BLaER1 treated with 17β-estradiol and CSF1 and Interleukin-3, amounts not matched to agents 10 nM and 100 nM (cell line): Measurements from ENCODE around the gene ZNF664.

Experiments
- H3K27ac ChIP-seq, 11 experiments: shearing (Covaris generic); formaldehyde crosslinking; 2 replicates each; pipeline ENCODE4 v1.8.1; 2022
- H3K27me3 ChIP-seq, 11 experiments: shearing (Covaris generic); formaldehyde crosslinking; 2 replicates each; pipeline ENCODE4 v1.8.1; 2022
- H3K36me3 ChIP-seq, 11 experiments: shearing (Covaris generic); formaldehyde crosslinking; 2 replicates each; pipeline ENCODE4 v1.8.1; 2022
- H3K4me1 ChIP-seq, 10 experiments: shearing (Covaris generic); formaldehyde crosslinking; 2 replicates each; pipeline ENCODE4 v1.8.1; 2022
- H3K4me2 ChIP-seq, 11 experiments: shearing (Covaris generic); formaldehyde crosslinking; 2 replicates each; pipeline ENCODE4 v1.8.1; 2022
- H3K4me3 ChIP-seq, 10 experiments: shearing (Covaris generic); formaldehyde crosslinking; 2 replicates each; pipeline ENCODE4 v1.8.1; 2022
- H3K9ac ChIP-seq, 11 experiments: shearing (Covaris generic); formaldehyde crosslinking; 2 replicates each; pipeline ENCODE4 v1.8.1; 2022
- H3K9me3 ChIP-seq, 11 experiments: shearing (Covaris generic); formaldehyde crosslinking; replicated peaks in 1 of 11; 2 replicates each; pipeline ENCODE4 v1.8.1; 2022
- H4K20me1 ChIP-seq, 11 experiments: shearing (Covaris generic); formaldehyde crosslinking; 2 replicates each; pipeline ENCODE4 v1.8.1; 2022
- Cebpa-rat ChIP-seq, 11 experiments: shearing (Covaris generic); IDR thresholded peaks; 2 replicates each; pipeline ENCODE4 v1.8.1; 2022

ZNF664 gene

DNA sequence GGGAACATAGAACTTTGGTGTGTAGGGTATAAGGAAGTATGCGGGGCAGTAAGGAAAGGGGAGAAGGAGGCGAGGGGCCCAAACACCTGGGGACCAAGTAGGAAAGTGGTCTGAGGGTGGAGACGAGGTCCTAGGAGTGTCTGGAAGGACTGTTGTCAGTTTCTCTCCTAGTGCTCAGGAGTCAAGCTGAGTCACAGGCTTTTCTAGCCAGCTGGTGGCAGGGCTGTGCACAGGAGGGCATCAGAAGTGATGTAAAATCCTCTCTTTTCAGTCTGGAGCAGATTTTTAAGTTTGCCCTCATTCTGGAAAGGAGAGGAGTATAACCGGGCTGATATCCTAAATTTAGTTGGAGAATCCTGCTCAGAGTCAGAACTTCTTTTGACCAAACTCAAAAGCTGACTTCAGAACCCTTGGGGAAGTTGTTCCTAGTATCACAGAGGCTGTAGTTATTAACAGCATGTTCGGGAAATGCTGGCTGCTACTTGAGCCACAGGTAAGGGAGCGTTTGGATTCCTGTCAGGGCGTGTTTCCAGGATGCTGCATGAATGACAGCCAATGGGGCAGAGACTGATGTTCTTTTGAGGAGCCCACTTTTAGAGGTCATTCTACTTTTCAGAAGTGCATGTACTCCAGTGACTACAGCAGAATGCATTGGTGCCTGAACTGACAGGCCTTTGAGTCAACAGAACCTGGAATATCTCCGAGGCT is 19.3 kb downstream of the ZNF664 start:
- peaks cover 22 to 33% (median 27%) of the 10 kb centered on the region in 10 experiments for H3K4me1 ChIP-seq
- no peaks in the 10 kb centered on the region for H3K27me3 ChIP-seq
- H3K4me3 ChIP-seq: no peak overlapping the region
- TF ChIP-seq Cebpa-rat (IDR thresholded peaks at IDR 0.05): no peak
- no peaks in the 10 kb centered on the region for H3K9me3 ChIP-seq
- peak overlapping the region in 1 of 11 experiments; percentile 13; a peak in 1 of 22 replicates for H3K27ac ChIP-seq
- no peak overlapping the region for H3K4me2 ChIP-seq
- no peak overlapping the region for H3K9ac ChIP-seq
- H3K36me3 ChIP-seq: peaks cover 50 to 100% (median 89%) of the 10 kb centered on the region in 11 experiments
- H4K20me1 ChIP-seq: peaks cover 11 to 84% (median 30%) of the 10 kb centered on the region in 11 experiments; a peak in 15 of 22 replicates

DNA sequence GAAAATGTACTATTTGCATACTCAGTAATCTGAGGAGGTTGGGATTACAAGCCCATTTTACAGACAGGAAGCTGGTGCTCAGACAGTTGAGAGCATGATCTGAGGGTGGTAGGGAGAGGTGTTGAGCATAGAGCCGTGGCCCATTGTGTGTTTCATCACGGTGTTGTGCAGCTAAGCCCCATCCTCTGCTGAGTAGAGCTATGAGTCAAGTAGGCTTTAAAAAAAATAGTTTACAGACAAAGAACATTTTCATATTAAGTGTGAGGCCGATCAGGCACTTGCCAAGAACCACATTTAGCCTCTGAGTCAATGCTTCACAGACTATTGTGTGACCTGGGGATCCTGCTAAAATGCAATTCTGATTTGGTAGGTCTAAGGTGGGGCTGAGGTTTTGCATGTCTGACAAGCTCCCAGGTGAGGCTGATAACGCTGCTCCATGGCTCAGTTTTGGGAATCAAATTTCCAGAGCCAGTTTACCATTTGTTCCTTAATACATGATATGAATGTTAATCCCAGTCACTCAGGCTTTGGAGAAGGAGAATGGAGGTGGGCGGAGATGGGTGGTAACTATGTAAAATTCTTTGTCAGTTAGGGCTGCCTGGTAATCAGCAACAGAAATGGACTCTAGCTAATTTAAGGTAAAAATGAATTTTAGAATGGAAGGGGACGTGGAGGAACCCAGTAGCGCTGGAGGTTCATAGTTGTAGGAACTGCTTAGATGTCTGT is 22.2 kb downstream of the ZNF664 start:
- TF ChIP-seq Cebpa-rat (IDR thresholded peaks at IDR 0.05): no peak
- H3K4me2 ChIP-seq: no peak overlapping the region

DNA sequence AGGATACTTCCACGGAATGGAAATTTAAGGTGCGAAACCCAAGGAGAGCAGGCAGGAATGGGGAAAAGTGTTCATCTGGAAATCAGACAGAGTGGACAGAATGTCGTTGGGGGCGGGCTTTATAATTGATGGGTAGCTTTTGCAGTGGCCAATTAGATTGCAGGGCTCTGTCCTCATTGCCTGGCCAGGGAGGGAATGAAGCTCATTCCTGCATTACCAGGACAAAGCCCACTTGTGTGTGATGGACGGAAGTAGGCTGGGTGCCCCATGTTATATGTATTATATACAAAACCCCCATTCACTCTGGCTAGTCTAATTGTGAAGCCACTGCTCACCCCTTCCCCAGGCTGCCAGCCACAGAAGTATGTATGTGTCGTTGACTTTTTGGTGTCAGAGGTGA is 23.6 kb downstream of the ZNF664 start:
- no peak for TF ChIP-seq Cebpa-rat (IDR thresholded peaks at IDR 0.05)
- H3K9ac ChIP-seq: no peak overlapping the region
- H4K20me1 ChIP-seq: peaks cover 12 to 80% (median 32%) of the 10 kb centered on the region in 11 experiments; a peak in 15 of 22 replicates
- peaks cover 74 to 100% (median 90%) of the 10 kb centered on the region in 11 experiments for H3K36me3 ChIP-seq
- H3K4me3 ChIP-seq: no peak overlapping the region
- H3K27ac ChIP-seq: no peak overlapping the region
- H3K27me3 ChIP-seq: no peaks in the 10 kb centered on the region
- H3K9me3 ChIP-seq: no peaks in the 10 kb centered on the region
- peaks cover 0 to 10% (median 0%) of the 10 kb centered on the region in 10 experiments; a peak in 5 of 20 replicates for H3K4me1 ChIP-seq
- H3K4me2 ChIP-seq: no peak overlapping the region

More for the DNA sequence above, 22.2 kb downstream of the ZNF664 start:
- Histone ChIP-seq H3K4me1 (peaks cover 8 to 15% (median 12%) of the 10 kb centered on the region in 10 experiments), H3K27me3 (no peaks in the 10 kb centered on the region), H3K9me3 (no peaks in the 10 kb centered on the region), H3K36me3 (peaks cover 60 to 100% (median 90%) of the 10 kb centered on the region in 11 experiments), H3K9ac (no peak overlapping the region), H3K27ac (no peak overlapping the region), H3K4me3 (no peak overlapping the region), H4K20me1 (peaks cover 16 to 88% (median 34%) of the 10 kb centered on the region in 11 experiments; a peak in 15 of 22 replicates)

DNA sequence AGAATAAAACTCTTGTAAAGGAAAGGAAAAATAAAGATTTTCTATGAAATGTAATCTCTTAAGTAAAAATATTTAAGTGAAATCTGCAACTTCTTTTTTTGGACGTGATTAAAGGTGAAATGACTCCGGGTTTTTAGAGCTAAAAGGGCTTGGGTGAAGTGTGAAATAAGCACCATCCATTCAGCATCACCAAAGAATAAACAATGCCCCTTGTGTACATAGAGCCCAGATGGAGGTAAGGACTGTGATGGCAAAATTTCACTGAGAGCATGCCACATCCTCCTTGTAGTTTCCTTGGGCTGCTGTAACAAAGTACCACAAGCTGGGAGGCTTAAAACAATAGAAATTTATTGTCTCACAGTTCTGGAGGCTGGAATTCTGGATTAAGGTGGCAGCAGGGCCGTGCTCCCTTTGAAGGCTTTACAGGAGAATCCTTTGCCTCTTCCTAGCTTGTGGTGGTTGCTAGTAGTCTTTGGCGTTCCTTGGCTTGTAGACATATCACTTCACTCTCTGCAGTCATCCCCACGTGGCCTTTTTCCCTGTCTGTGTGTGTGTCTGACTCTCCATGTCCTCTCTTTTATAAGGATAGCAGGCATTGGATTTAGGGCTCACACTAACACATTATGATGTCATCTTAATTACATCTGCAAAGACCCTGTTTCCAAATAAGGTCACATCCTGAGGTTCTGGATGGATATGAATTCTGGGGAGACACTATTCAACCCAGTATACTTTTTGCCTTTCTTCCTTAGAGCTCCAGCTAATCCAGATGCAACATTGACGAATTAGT is 24.2 kb downstream of the ZNF664 start:
- no peak overlapping the region for H3K9ac ChIP-seq

DNA sequence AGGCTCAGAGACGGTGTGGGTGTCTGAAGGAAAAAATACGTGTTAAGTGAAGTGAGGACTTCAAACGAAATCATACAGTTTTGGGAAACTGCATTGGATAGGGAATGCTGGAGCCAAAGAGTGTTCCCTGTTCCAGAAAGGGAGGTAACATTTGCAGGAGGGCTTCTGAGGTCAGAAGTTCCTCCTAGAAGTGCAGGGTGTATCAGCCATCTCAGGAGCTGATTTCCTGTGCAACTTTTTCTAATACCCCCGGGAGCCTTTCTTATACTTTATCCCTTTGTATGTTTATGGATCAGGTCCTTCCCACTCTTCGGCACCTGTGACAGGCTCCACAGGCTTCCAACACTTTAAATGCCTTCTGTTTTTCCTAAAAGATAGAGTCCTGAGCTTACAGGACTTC is 24.9 kb downstream of the ZNF664 start:
- Histone ChIP-seq H3K27me3 (no peaks in the 10 kb centered on the region), H3K4me3 (no peak overlapping the region), H3K27ac (no peak overlapping the region), H4K20me1 (peaks cover 12 to 79% (median 36%) of the 10 kb centered on the region in 11 experiments; a peak in 15 of 22 replicates), H3K9ac (no peak overlapping the region), H3K9me3 (no peaks in the 10 kb centered on the region), H3K4me2 (no peak overlapping the region), H3K36me3 (peaks cover 74 to 100% (median 90%) of the 10 kb centered on the region in 11 experiments), H3K4me1 (peaks cover 0 to 20% (median 5%) of the 10 kb centered on the region in 10 experiments; a peak in 8 of 20 replicates)
- TF ChIP-seq Cebpa-rat (IDR thresholded peaks at IDR 0.05): no peak

More for the DNA sequence above, 24.2 kb downstream of the ZNF664 start:
- Histone ChIP-seq H3K4me1 (peaks cover 0 to 13% (median 3%) of the 10 kb centered on the region in 10 experiments; a peak in 8 of 20 replicates), H3K4me3 (no peak overlapping the region), H4K20me1 (peaks cover 12 to 79% (median 36%) of the 10 kb centered on the region in 11 experiments; a peak in 15 of 22 replicates), H3K9me3 (no peaks in the 10 kb centered on the region), H3K27ac (no peak overlapping the region), H3K4me2 (no peak overlapping the region), H3K27me3 (no peaks in the 10 kb centered on the region), H3K36me3 (peaks cover 76 to 100% (median 90%) of the 10 kb centered on the region in 11 experiments)
- TF ChIP-seq Cebpa-rat (IDR thresholded peaks at IDR 0.05): no peak

DNA sequence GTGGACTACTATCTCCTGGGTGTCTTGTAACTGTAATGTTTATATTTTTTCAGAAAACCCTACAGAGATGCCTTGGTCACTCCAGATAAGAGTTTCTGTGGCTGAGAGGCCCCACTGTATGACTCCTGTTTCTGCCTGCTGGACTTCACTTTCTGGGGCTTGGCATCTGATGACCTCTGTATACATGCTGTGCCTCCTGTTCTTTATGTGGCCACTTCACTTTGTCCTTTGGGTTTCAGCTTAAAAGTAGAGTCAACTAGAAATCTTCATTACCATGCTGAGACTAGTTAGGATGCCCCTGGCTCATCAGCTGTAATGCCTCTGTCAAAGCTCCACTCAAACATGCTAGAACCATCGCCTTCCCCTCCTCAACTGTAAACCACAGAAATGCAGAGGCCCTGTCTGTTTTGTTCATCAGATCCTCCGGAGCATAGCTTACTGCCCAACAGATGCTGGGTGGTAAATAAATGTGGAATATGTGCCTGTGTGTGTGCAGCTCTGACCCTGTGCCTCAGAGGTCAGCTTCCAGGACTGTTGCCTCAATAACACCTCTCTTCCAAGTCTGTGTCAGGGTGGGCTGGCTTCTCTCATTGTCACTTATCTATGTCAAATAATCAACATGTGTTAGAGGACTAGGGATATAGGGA is 25.5 kb downstream of the ZNF664 start:
- no peak overlapping the region for H3K4me3 ChIP-seq
- no peak for TF ChIP-seq Cebpa-rat (IDR thresholded peaks at IDR 0.05)
- no peak overlapping the region for H3K4me2 ChIP-seq
- no peak overlapping the region for H3K9ac ChIP-seq
- H3K27ac ChIP-seq: no peak overlapping the region
- H3K27me3 ChIP-seq: no peaks in the 10 kb centered on the region
- H3K9me3 ChIP-seq: no peaks in the 10 kb centered on the region
- peaks cover 0 to 20% (median 6%) of the 10 kb centered on the region in 10 experiments; a peak in 8 of 20 replicates for H3K4me1 ChIP-seq
- peaks cover 72 to 100% (median 90%) of the 10 kb centered on the region in 11 experiments for H3K36me3 ChIP-seq
- peaks cover 12 to 76% (median 36%) of the 10 kb centered on the region in 11 experiments; a peak in 15 of 22 replicates for H4K20me1 ChIP-seq

DNA sequence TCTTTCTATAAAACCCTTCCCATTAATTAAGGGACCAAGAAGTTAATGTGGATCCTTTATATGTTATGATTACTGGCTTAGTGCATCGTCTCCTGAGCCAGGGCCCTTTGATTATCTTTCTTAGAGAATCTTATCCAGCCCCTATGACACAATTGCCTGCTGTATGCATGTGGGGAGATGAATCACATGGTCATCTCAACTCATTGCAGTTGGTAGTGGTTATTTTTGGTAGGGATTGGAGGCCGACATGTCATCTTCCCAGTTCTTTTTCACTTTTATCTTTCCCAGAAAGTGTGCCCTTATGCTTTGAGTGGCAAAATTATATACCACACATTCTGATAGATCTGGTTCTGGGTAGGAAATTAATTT is 26.0 kb downstream of the ZNF664 start:
- H3K4me2 ChIP-seq: no peak overlapping the region
- no peaks in the 10 kb centered on the region for H3K27me3 ChIP-seq
- no peak for TF ChIP-seq Cebpa-rat (IDR thresholded peaks at IDR 0.05)
- no peak overlapping the region for H3K4me3 ChIP-seq
- H3K36me3 ChIP-seq: peaks cover 73 to 100% (median 90%) of the 10 kb centered on the region in 11 experiments
- no peak overlapping the region for H3K27ac ChIP-seq
- no peak overlapping the region for H3K9ac ChIP-seq
- H3K4me1 ChIP-seq: peaks cover 0 to 24% (median 8%) of the 10 kb centered on the region in 10 experiments; a peak in 11 of 20 replicates
- no peaks in the 10 kb centered on the region for H3K9me3 ChIP-seq
- peaks cover 12 to 74% (median 36%) of the 10 kb centered on the region in 11 experiments; a peak in 15 of 22 replicates for H4K20me1 ChIP-seq

DNA sequence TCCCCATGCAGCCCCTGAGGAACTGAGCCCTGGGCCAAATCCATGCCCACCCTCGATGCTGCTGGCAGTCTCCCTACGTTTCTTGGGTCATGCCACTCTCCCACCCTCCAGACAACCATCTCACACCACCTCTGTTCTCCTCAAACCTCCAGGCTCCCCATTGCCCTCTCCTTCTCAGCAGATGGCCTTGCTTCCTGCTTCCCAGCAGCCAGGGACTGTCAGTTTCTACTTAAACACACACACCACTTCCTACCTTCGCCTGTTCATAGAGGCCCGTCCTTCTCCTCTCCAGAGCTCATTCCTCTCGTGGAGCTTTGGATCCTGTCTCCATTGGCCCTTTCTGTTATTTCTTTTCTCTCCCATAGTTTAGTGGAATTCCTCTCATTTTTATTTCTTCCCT is 27.1 kb downstream of the ZNF664 start:
- H3K27ac ChIP-seq: no peak overlapping the region
- peaks cover 77 to 100% (median 93%) of the 10 kb centered on the region in 11 experiments for H3K36me3 ChIP-seq
- no peak overlapping the region for H3K9ac ChIP-seq
- H3K4me3 ChIP-seq: no peak overlapping the region
- TF ChIP-seq Cebpa-rat (IDR thresholded peaks at IDR 0.05): no peak
- no peaks in the 10 kb centered on the region for H3K9me3 ChIP-seq
- H3K4me1 ChIP-seq: peaks cover 0 to 28% (median 12%) of the 10 kb centered on the region in 10 experiments; a peak in 13 of 20 replicates
- no peak overlapping the region for H3K4me2 ChIP-seq
- no peaks in the 10 kb centered on the region for H3K27me3 ChIP-seq
- H4K20me1 ChIP-seq: peaks cover 9 to 66% (median 36%) of the 10 kb centered on the region in 11 experiments; a peak in 15 of 22 replicates
